Lower lobe of right lung (tissue), 2 donors: ENCODE measurements around the gene TH. TPM values are rescaled to one million over a fixed set of nuclear protein-coding genes. Genes with fewer than 3 reads are reported as not detected.

Source experiments
- ATAC-seq, 2 donors: fragments of 200-7000 bp; cut with Tn5 transposase; one replicate each; pipeline ENCODE4 v1.9.1; 2020 to 2022; ENCODE audit warnings: mild to moderate bottlenecking in 2 of 2, moderate library complexity in 2 of 2
- DNase-seq: peaks from one replicate; pipeline ENCODE4 v3.0.0-alpha.2; 2020
- H3K27ac ChIP-seq: fragments of 200-600 bp; one replicate; pipeline ENCODE4 v1.8.0; 2022
- H3K27me3 ChIP-seq: fragments of 200-600 bp; one replicate; pipeline ENCODE4 v1.8.0; 2022; ENCODE audit warnings: low read depth
- H3K36me3 ChIP-seq: fragments of 200-600 bp; one replicate; pipeline ENCODE4 v1.8.0; 2022; ENCODE audit warnings: mild to moderate bottlenecking
- H3K4me1 ChIP-seq: fragments of 200-600 bp; one replicate; pipeline ENCODE4 v1.8.0; 2022
- H3K4me3 ChIP-seq: fragments of 200-600 bp; one replicate; pipeline ENCODE4 v1.8.0; 2022; ENCODE audit warnings: mild to moderate bottlenecking
- H3K9me3 ChIP-seq: fragments of 200-600 bp; one replicate; pipeline ENCODE4 v1.8.0; 2022
- CTCF ChIP-seq: fragments of 200-600 bp; IDR thresholded peaks from one replicate; pipeline ENCODE4 v1.8.0; 2022; ENCODE audit warnings: antibody characterized with exemption, mild to moderate bottlenecking
- intact Hi-C: fragments of 100-400 bp; cut with DNase I; formaldehyde crosslinking; loops from one replicate; pipeline ENCODE4 v1.11.0; 2022
- total RNA-seq: library from RNA; stranded (reverse); fragmentation: NEBNext Ultra II Directional; extraction: Animal tissue kit (Norgen Biotek cat#: 25700); gene quantifications from one replicate; pipeline ENCODE4 v1.2.1, GENCODE V29; 2021
- donor health status: DM: no; HTN: yes; CAD: no; lungs with severe emphysema.

TH gene
- total RNA-seq, 1 donor from 2014 or later: not detected

DNA sequence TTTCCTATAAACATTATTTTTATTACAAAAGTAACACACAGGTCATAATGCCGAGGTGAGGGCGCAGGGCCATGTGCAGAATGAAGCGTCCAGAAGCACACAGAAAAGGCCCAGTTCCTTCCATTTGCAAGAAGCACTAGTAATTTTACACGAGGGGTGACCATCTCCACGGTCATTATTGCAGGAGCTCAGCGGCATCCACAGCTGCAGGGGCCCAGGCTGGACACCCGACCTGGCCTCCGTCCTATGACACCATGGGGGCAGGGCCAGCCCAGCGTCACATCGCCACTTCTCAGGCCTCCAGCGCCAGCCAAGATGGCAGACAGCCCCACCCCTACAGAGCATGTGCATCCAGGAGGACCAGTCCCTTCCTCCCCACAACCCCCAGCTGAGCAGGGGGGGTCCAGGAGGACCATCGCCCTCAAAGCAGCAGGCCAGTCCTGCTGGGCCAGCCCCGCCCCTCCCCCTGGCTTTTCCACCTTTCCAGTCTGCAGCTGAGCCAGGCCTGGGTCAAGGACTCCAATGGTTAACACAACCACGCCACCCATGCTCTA lies 35.9 kb downstream of the TH start:
- peaks cover 70% of the 10 kb centered on the region for H3K27me3 ChIP-seq
- intact Hi-C loops: no loop called here

DNA sequence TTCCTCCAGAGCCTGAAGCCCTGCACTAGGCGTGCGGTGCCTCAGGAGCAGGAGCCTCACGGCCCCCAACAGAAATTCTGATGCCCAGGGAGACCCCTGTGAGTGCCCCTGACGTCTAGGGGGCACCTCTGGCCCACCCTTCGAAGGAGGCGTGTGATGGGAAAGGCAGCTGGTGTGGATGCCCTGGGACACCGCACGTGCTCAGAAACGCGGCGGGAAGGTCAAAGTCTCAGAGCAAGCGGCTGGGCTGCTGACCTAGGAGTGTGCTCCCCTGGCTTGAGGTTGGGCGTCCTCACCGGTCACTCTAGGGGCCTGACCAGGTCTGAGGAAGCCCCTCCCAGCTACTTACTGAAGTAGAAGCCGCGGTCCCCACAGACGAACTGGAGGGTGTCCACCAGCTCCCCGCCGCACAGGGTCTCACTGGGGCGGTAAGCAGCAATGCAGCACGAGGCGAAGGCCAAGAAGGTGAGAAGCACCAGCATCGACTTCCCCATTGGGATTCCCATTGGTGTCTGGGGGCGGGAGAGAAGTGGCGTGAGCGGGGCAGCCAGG lies 36.5 kb downstream of the TH start:
- ATAC-seq: no peak
- Histone ChIP-seq H3K4me1 (peaks cover 9% of the 10 kb centered on the region), H3K27me3 (peaks cover 65% of the 10 kb centered on the region), H3K4me3 (no peak overlapping the region), H3K36me3 (no peaks in the 10 kb centered on the region), H3K9me3 (no peaks in the 10 kb centered on the region), H3K27ac (no peak overlapping the region)
- no peak for DNase-seq
- TF ChIP-seq CTCF: no peak
- intact Hi-C loops: no loop called here

More for the DNA sequence above, 35.9 kb downstream of the TH start:
- no peaks in the 10 kb centered on the region for H3K36me3 ChIP-seq
- DNase-seq: peak; percentile 34
- no peak for ATAC-seq
- peaks cover 13% of the 10 kb centered on the region for H3K4me1 ChIP-seq
- no peak overlapping the region for H3K27ac ChIP-seq
- no peaks in the 10 kb centered on the region for H3K9me3 ChIP-seq
- no peak for TF ChIP-seq CTCF
- no peak overlapping the region for H3K4me3 ChIP-seq

DNA sequence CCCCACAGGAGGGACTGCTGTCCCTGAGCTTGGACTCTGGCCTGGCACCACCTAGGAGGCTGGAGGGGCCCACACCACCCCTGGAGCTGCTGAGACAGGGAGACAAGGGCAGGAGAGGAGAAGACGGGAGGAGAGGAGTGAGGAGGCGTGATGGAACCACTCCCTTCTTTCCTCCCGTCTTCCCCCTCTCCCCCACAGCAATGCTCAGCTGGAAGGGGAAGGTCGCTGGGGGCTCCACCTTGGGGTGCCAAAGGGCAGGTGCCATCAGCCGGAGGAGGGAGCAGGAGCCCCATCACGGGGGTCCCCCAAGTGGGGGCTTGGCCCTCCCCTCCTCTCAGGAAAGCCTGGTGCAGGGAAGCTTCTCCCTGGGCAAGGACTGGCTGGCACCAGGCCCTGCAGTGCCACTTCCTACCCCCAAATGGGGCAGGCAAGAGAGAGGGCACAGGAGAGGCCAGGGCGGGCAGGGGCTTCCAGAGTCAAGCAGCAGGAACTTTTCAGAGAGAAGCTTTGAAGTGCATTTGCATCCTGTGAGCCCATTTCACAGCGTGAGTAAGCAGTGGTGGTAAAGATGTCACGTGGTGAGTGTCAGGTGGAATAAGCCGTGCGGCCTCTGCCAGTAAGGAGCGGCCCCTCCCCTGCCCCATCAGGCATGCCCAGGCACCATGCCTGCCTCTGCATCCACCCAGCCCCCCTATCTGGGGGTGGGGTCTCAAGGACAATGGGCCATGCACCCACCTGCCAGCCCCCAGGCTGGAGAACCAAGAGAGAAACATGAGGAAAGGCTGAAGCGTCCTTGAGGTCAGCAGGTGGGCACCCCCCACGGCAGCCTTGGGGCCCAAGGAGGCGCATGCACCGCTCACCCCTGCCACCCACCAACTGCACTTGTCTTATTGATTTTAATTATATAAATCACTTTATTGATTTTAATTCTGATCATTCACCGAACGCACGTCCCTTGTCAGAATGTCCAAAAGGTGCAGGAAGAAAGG lies 37.3 kb downstream of the TH start:
- Histone ChIP-seq H3K27ac (no peak overlapping the region), H3K9me3 (no peaks in the 10 kb centered on the region), H3K4me3 (no peak overlapping the region), H3K27me3 (peaks cover 66% of the 10 kb centered on the region), H3K36me3 (no peaks in the 10 kb centered on the region), H3K4me1 (peaks cover 9% of the 10 kb centered on the region)
- intact Hi-C loops: no loop called here
- no peak for TF ChIP-seq CTCF
- DNase-seq (no peak), ATAC-seq (no peak)

DNA sequence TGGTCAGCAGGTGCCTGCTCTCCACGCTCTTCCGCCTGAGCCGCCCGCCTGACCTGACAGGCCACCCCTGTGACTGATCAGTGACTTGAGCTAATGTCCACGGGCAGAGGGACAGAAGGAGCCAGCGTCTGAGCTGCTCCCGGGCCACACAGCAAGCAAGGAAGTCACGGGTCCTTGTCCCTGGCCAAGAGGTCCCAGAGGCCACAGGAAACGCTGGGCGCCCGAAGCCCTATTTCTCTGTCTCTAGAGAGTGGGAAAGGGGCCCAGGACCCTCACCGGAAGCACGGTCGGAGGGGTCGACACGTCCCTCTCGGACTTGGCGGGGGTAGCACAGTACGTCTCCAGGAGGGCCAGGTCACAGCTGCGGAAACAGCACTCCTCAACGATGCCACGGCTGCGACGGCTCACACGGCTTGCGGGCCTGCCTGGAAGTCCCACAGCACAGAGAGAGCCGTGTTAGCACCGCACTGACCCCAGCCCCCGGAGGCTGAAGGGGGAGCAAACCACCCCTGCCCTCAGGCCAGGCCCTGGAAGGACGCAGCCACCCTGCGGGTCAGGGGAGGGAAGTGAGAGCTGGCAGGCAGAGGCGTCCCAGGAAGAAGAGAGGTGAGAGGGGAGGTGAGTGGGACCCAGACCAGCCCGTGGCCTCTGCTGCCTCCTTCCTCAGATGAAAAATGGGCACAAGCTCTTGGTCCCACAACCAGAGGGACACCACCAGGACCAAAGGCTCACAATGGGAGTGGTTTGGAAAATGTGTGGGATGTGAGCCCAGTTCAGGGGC lies 38.2 kb downstream of the TH start:
- intact Hi-C loops: no loop called here
- Histone ChIP-seq H3K4me3 (no peak overlapping the region), H3K27me3 (peaks cover 64% of the 10 kb centered on the region), H3K36me3 (no peaks in the 10 kb centered on the region), H3K9me3 (no peaks in the 10 kb centered on the region), H3K27ac (no peak overlapping the region), H3K4me1 (peaks cover 9% of the 10 kb centered on the region)
- DNase-seq (no peak), ATAC-seq (no peak)
- no peak for TF ChIP-seq CTCF

GRCh38 chr11:2132874-2133240 lies 38.8 kb downstream of the TH start:
- no peaks in the 10 kb centered on the region for H3K36me3 ChIP-seq
- peaks cover 9% of the 10 kb centered on the region for H3K4me1 ChIP-seq
- intact Hi-C loops: no loop called here
- no peak overlapping the region for H3K4me3 ChIP-seq
- no peak for TF ChIP-seq CTCF
- no peak for DNase-seq
- H3K27me3 ChIP-seq: peaks cover 64% of the 10 kb centered on the region
- H3K9me3 ChIP-seq: no peaks in the 10 kb centered on the region
- ATAC-seq: no peak
- H3K27ac ChIP-seq: no peak overlapping the region
